Measurements from ENCODE around the gene TDRD12.

DNA sequence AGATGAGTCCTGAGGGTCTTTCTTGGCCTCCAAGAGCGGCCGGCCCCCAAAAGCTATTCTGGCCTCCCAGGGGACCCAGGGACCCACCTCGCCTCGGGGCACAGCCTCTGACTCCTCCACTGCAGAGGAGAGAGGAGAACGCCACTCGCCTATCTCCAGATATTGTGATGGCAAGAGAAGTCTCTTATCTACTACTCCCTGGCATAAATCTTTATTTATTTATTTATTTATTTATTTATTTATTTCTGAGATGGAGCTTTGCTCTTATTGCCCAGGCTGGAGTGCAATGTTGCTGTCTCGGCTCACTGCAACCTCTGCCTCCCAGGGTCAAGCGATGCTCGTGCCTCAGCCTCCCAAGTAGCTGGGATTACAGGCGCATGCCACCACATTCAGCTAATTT, 139.0 kb downstream of the TDRD12 start:
- TF ChIP-seq RORB (CRISPR knock-in tag; IDR thresholded peaks at IDR 0.05) (no peak), FOXP1 (CRISPR knock-in tag; IDR thresholded peaks at IDR 0.05; ENCODE audit: borderline replicate concordance) (no peak), ZNF121 (CRISPR knock-in tag; IDR thresholded peaks at IDR 0.05) (no peak)
- TF ChIP-seq, protein P1, sequence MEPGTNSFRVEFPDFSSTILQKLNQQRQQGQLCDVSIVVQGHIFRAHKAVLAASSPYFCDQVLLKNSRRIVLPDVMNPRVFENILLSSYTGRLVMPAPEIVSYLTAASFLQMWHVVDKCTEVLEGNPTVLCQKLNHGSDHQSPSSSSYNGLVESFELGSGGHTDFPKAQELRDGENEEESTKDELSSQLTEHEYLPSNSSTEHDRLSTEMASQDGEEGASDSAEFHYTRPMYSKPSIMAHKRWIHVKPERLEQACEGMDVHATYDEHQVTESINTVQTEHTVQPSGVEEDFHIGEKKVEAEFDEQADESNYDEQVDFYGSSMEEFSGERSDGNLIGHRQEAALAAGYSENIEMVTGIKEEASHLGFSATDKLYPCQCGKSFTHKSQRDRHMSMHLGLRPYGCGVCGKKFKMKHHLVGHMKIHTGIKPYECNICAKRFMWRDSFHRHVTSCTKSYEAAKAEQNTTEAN (CRISPR knock-in tag; IDR thresholded peaks at IDR 0.05), result no peak
